Measurements from ENCODE around the gene ZBTB17.

- TF ChIP-seq, protein P1, sequence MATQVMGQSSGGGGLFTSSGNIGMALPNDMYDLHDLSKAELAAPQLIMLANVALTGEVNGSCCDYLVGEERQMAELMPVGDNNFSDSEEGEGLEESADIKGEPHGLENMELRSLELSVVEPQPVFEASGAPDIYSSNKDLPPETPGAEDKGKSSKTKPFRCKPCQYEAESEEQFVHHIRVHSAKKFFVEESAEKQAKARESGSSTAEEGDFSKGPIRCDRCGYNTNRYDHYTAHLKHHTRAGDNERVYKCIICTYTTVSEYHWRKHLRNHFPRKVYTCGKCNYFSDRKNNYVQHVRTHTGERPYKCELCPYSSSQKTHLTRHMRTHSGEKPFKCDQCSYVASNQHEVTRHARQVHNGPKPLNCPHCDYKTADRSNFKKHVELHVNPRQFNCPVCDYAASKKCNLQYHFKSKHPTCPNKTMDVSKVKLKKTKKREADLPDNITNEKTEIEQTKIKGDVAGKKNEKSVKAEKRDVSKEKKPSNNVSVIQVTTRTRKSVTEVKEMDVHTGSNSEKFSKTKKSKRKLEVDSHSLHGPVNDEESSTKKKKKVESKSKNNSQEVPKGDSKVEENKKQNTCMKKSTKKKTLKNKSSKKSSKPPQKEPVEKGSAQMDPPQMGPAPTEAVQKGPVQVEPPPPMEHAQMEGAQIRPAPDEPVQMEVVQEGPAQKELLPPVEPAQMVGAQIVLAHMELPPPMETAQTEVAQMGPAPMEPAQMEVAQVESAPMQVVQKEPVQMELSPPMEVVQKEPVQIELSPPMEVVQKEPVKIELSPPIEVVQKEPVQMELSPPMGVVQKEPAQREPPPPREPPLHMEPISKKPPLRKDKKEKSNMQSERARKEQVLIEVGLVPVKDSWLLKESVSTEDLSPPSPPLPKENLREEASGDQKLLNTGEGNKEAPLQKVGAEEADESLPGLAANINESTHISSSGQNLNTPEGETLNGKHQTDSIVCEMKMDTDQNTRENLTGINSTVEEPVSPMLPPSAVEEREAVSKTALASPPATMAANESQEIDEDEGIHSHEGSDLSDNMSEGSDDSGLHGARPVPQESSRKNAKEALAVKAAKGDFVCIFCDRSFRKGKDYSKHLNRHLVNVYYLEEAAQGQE (IDR thresholded peaks at IDR 0.05; ENCODE audit: insufficient read depth in 1 of 2, low read depth in 2 of 2, low read length in 2 of 2): no peak
- no peak for TF ChIP-seq POLR2AphosphoS5 (IDR thresholded peaks at IDR 0.05; ENCODE audit: low read depth, low read length)
- TF ChIP-seq SIN3A (IDR thresholded peaks at IDR 0.05; ENCODE audit: borderline replicate concordance, insufficient read depth, low read length): no peak
- TF ChIP-seq FOXP2 (optimal IDR thresholded peaks at IDR 0.05; ENCODE audit: borderline replicate concordance, extremely low read depth, extremely low read length, insufficient read depth): no peak
- TF ChIP-seq TAF1 (IDR thresholded peaks at IDR 0.05; ENCODE audit: borderline replicate concordance, insufficient read depth, low read length): no peak
Measured at GRCh38 chr1:15955552-15955951, 20.3 kb downstream of the ZBTB17 start.

All from PFSK-1 (cell line).